ENCODE data around the gene TPM1. TPM values are rescaled to one million over a fixed set of nuclear protein-coding genes. Genes with fewer than 3 reads are reported as not detected.

Gene TPM1
- total RNA-seq, 1 experiment from 2014 or later, result 298 TPM

DNA sequence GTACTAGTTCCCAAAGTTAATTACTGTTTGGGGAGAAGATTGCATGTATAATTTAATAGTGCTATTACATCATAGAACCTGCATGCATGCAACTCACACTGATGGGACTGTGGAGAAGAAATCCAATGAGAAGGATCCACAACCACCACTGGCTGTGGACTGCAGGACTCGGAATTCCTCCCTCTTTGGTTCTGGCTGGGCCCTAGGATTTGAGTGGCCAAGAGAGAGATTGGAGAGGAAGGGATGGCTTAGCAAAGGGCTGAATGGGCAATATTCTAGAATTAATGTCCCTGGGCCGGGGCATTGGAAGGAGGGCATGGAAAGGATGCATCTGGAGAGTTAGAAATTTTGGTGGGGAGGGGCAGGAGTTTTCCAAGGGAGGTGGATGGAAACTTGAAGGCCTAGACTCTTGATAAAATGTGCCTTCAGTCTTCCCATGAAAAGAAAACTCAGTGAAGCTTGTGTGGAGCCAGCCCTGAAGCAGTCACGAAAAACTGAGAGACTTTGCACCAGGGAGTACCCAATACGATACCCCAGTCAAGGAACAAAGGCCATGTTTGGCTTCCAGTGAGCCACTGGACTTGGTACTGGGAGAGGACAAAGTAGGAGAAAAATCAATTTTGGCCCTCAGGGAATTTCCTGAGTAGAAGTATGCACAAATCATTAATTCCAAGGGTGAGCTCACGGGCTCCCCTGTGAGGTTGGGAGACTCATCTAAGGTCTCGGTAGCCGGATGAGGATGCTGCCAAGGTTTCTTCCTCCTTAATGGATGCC lies 31.4 kb upstream of the TPM1 start:
- H3K27me3 ChIP-seq (ENCODE audit: control insufficient read depth, insufficient read depth, low read length), result no peaks in the 10 kb centered on the region
- ATAC-seq (no peak), DNase-seq (ENCODE audit: low read depth, low spot score) (no peak)
- intact Hi-C loops (cut with micrococcal nuclease; ENCODE audit: unreplicated experiment) (no loop called here), in situ Hi-C loops (cut with HindIII; ENCODE audit: low pct_unique_long_range_greater_than_20kb, low sequenced_read_pairs) (no loop called here)
- no peaks in the 10 kb centered on the region for H3K36me3 ChIP-seq (ENCODE audit: control insufficient read depth, insufficient read depth, low read length)
- CTCF ChIA-PET, result no interaction called here
- 0 out of 2 replicates have a peak, but pooled peaks cover 2% of the 10 kb centered on the region for H3K4me1 ChIP-seq (ENCODE audit: control insufficient read depth, insufficient read depth, low read length)
- no peak overlapping the region for H3K27ac ChIP-seq (ENCODE audit: low read length)
- no peaks in the 10 kb centered on the region for H3K9me3 ChIP-seq (ENCODE audit: control insufficient read depth, insufficient read depth, low read depth, low read length)
- TF ChIP-seq, protein P1, sequence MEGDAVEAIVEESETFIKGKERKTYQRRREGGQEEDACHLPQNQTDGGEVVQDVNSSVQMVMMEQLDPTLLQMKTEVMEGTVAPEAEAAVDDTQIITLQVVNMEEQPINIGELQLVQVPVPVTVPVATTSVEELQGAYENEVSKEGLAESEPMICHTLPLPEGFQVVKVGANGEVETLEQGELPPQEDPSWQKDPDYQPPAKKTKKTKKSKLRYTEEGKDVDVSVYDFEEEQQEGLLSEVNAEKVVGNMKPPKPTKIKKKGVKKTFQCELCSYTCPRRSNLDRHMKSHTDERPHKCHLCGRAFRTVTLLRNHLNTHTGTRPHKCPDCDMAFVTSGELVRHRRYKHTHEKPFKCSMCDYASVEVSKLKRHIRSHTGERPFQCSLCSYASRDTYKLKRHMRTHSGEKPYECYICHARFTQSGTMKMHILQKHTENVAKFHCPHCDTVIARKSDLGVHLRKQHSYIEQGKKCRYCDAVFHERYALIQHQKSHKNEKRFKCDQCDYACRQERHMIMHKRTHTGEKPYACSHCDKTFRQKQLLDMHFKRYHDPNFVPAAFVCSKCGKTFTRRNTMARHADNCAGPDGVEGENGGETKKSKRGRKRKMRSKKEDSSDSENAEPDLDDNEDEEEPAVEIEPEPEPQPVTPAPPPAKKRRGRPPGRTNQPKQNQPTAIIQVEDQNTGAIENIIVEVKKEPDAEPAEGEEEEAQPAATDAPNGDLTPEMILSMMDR (IDR thresholded peaks at IDR 0.05), result no peak
- TF ChIP-seq SIN3A (IDR thresholded peaks at IDR 0.05; ENCODE audit: borderline replicate concordance, insufficient read depth, low read depth, low read length) (no peak), TCF7L2 (IDR thresholded peaks at IDR 0.05; ENCODE audit: low read depth, low read length) (no peak), POLR2AphosphoS5 (IDR thresholded peaks at IDR 0.05; ENCODE audit: low read depth, low read length) (no peak)
- TF ChIP-seq, protein P2, sequence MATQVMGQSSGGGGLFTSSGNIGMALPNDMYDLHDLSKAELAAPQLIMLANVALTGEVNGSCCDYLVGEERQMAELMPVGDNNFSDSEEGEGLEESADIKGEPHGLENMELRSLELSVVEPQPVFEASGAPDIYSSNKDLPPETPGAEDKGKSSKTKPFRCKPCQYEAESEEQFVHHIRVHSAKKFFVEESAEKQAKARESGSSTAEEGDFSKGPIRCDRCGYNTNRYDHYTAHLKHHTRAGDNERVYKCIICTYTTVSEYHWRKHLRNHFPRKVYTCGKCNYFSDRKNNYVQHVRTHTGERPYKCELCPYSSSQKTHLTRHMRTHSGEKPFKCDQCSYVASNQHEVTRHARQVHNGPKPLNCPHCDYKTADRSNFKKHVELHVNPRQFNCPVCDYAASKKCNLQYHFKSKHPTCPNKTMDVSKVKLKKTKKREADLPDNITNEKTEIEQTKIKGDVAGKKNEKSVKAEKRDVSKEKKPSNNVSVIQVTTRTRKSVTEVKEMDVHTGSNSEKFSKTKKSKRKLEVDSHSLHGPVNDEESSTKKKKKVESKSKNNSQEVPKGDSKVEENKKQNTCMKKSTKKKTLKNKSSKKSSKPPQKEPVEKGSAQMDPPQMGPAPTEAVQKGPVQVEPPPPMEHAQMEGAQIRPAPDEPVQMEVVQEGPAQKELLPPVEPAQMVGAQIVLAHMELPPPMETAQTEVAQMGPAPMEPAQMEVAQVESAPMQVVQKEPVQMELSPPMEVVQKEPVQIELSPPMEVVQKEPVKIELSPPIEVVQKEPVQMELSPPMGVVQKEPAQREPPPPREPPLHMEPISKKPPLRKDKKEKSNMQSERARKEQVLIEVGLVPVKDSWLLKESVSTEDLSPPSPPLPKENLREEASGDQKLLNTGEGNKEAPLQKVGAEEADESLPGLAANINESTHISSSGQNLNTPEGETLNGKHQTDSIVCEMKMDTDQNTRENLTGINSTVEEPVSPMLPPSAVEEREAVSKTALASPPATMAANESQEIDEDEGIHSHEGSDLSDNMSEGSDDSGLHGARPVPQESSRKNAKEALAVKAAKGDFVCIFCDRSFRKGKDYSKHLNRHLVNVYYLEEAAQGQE (IDR thresholded peaks at IDR 0.05; ENCODE audit: insufficient read depth in 1 of 2, low read depth in 2 of 2, low read length in 1 of 2), result no peak
- POLR2A ChIA-PET, result no interaction called here
- BruUV-seq (replicated peaks), result no TSS peak
- H3K4me3 ChIP-seq (ENCODE audit: low read depth in 2 of 2, low read length in 2 of 2), result no peak overlapping the region

DNA sequence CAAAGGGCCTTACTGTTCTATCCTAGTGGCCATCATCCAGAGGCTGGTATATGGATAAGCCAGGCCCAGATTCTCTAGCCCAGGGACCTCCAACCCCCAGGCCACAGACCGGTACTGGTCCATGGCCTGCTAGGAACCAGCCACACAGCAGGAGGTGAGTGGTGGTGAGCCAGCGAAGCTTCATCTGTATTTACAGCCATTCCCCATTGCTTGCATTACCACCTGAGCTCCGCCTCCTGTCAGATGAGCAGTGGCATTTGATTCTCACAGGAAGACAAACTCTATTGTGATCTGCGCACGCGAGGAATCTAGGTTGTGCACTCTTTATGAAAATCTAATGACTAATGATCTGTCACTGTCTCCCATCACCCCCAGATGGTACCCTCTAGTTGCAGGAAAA lies 30.1 kb upstream of the TPM1 start:
- no peak overlapping the region for H3K27ac ChIP-seq (ENCODE audit: low read length)
- TF ChIP-seq SIN3A (IDR thresholded peaks at IDR 0.05; ENCODE audit: borderline replicate concordance, insufficient read depth, low read depth, low read length), result no peak
- TF ChIP-seq, protein P2 (IDR thresholded peaks at IDR 0.05; ENCODE audit: insufficient read depth in 1 of 2, low read depth in 2 of 2, low read length in 1 of 2), result no peak
- TF ChIP-seq, protein P1 (IDR thresholded peaks at IDR 0.05), result no peak
- no peak for TF ChIP-seq POLR2AphosphoS5 (IDR thresholded peaks at IDR 0.05; ENCODE audit: low read depth, low read length)
- intact Hi-C loops (cut with micrococcal nuclease; ENCODE audit: unreplicated experiment) (no loop called here), in situ Hi-C loops (cut with HindIII; ENCODE audit: low pct_unique_long_range_greater_than_20kb, low sequenced_read_pairs) (no loop called here)
- no peak for DNase-seq (ENCODE audit: low read depth, low spot score)
- no peaks in the 10 kb centered on the region for H3K27me3 ChIP-seq (ENCODE audit: control insufficient read depth, insufficient read depth, low read length)
- H3K4me1 ChIP-seq (ENCODE audit: control insufficient read depth, insufficient read depth, low read length), result 0 out of 2 replicates have a peak, but pooled peaks cover 2% of the 10 kb centered on the region
- POLR2A ChIA-PET, result no interaction called here
- H3K4me3 ChIP-seq (ENCODE audit: low read depth in 2 of 2, low read length in 2 of 2), result no peak overlapping the region
- H3K9me3 ChIP-seq (ENCODE audit: control insufficient read depth, insufficient read depth, low read depth, low read length), result no peaks in the 10 kb centered on the region
- no peaks in the 10 kb centered on the region for H3K36me3 ChIP-seq (ENCODE audit: control insufficient read depth, insufficient read depth, low read length)
- no TSS peak for BruUV-seq (replicated peaks)
- ATAC-seq, result no peak
- CTCF ChIA-PET, result no interaction called here

All from Panc1 (cell line).